Transverse colon (tissue), 4 donors: Measurements from ENCODE around the gene SIGMAR1. TPM values are rescaled to one million over a fixed set of nuclear protein-coding genes. Genes with fewer than 3 reads are reported as not detected.

Source experiments
- DNase-seq: peaks from one replicate; pipeline ENCODE4 v3.0.0-alpha.2; 2019
- H3K27ac ChIP-seq, 4 donors: fragments of 200-600 bp; sonication (generic); 2 replicates each; pipeline ENCODE4 v1.5.1; 2016 to 2018; ENCODE audit warnings: inconsistent platforms in 4 of 4
- H3K27me3 ChIP-seq: fragments of 200-600 bp; sonication (generic); 2 replicates; pipeline ENCODE4 v1.5.1; 2017; ENCODE audit warnings: inconsistent platforms
- H3K36me3 ChIP-seq, 4 donors: fragments of 200-600 bp; sonication (generic); 2 replicates each; pipeline ENCODE4 v1.5.1; 2017 to 2019; ENCODE audit warnings: inconsistent platforms in 4 of 4
- H3K4me1 ChIP-seq, 4 donors: fragments of 200-600 bp; sonication (generic); 2 replicates each; pipeline ENCODE4 v1.5.1; 2017 to 2020; ENCODE audit warnings: inconsistent platforms in 4 of 4
- H3K4me3 ChIP-seq, 4 donors: fragments of 200-600 bp; sonication (generic); 1 replicate in 1 of 4; 2 replicates in 3 of 4; pipeline versions ENCODE4 v1.5.1 to v1.6.1; 2017 to 2019; ENCODE audit warnings: inconsistent platforms in 4 of 4
- H3K9me3 ChIP-seq, 2 donors: fragments of 200-600 bp; sonication (generic); 2 replicates each; pipeline ENCODE4 v1.5.1; 2017 to 2019; ENCODE audit warnings: inconsistent platforms in 2 of 2
- CTCF ChIP-seq, 5 experiments: fragments of 200-600 bp in 3 of 5; fragments of 450-650 bp in 2 of 5; sonication (generic) in 3 of 5; IDR thresholded peaks; 1 replicate in 2 of 5; 2 replicates in 3 of 5; pipeline ENCODE4 v1.5.1; 2016 to 2017; ENCODE audit warnings: antibody characterized with exemption in 5 of 5, inconsistent platforms in 3 of 5, mild to moderate bottlenecking in 2 of 5, moderate library complexity in 1 of 5
- EP300 ChIP-seq: sonication (generic); formaldehyde crosslinking; IDR thresholded peaks from one replicate; pipeline ENCODE4 v1.6.1; 2017; ENCODE audit warnings: antibody characterized with exemption, low read depth
- POLR2A ChIP-seq: fragments of 450-650 bp; IDR thresholded peaks from one replicate; pipeline ENCODE4 v1.6.1; 2016; ENCODE audit warnings: antibody characterized with exemption, mild to moderate bottlenecking, moderate library complexity
- POLR2AphosphoS5 ChIP-seq, 3 donors: sonication (generic); formaldehyde crosslinking; IDR thresholded peaks; one replicate each; pipeline ENCODE4 v1.6.1; 2016; ENCODE audit warnings: antibody characterized with exemption in 3 of 3
- WGBS, 2 donors: methylation state at CpG; one replicate each; pipeline ENCODE4 v1.1.5; 2018; ENCODE audit warnings: low coverage in 1 of 2; 5-methylcytosine and 5-hydroxymethylcytosine counted together
- in situ Hi-C, 4 donors: fragments of 200-750 bp; cut with MboI; loops; one replicate each; pipeline versions ENCODE4 v1.15.0 to v1.15.1; 2017; ENCODE audit warnings: low sequenced_read_pairs in 3 of 4, low pct_ligation_motif_present in 1 of 4, low pct_unique_long_range_greater_than_20kb in 1 of 4
- intact Hi-C: fragments of 100-400 bp; cut with DNase I; formaldehyde crosslinking; loops from one replicate; pipeline ENCODE4 v1.15.1; 2023; ENCODE audit warnings: low total_unique reads
- total RNA-seq, 4 donors: library from RNA; depleted of rRNA; stranded (reverse); fragments of >200 nt; gene quantifications; one replicate each; pipeline ENCODE4 v1.1.0, GENCODE V29; 2016

SIGMAR1 gene
- total RNA-seq, 4 donors from 2014 or later, result 45.6 to 102 (median 62.6) TPM

GRCh38 chr9:34611251-34611810 lies 26.3 kb downstream of the SIGMAR1 start:
- no peaks in the 10 kb centered on the region for H3K9me3 ChIP-seq
- 33 to 44% methylated on average over 1 to 10 of the region's 10 CpGs for WGBS, 2 donors
- TF ChIP-seq CTCF (IDR thresholded peaks at IDR 0.05), result no peak
- no peak for TF ChIP-seq EP300
- no peak for TF ChIP-seq POLR2AphosphoS5 (IDR thresholded peaks at IDR 0.05)
- no peak for TF ChIP-seq POLR2A
- peaks cover 3 to 23% (median 17%) of the 10 kb centered on the region in 4 donors for H3K4me1 ChIP-seq
- H3K27ac ChIP-seq, result peak overlapping the region; percentile 84 to 93 (median 88)
- peak overlapping the region; percentile 44 to 86 (median 61) for H3K4me3 ChIP-seq
- no peaks in the 10 kb centered on the region for H3K36me3 ChIP-seq
- intact Hi-C loops, result no loop called here
- no peak for DNase-seq
- in situ Hi-C loops, result no loop called here
- H3K27me3 ChIP-seq, result no peaks in the 10 kb centered on the region

- Histone ChIP-seq H3K27me3 (no peaks in the 10 kb centered on the region), H3K36me3 (no peaks in the 10 kb centered on the region), H3K27ac (no peak overlapping the region), H3K4me3 (peak overlapping the region in 1 of 4 donors; percentile 86), H3K4me1 (peaks cover 3 to 23% (median 17%) of the 10 kb centered on the region in 4 donors), H3K9me3 (no peaks in the 10 kb centered on the region)
- DNase-seq, result no peak
- no peak for TF ChIP-seq POLR2A
- TF ChIP-seq CTCF (IDR thresholded peaks at IDR 0.05), result no peak
- no peak for TF ChIP-seq POLR2AphosphoS5 (IDR thresholded peaks at IDR 0.05)
- TF ChIP-seq EP300, result no peak
- WGBS, 2 donors, result 97% methylated on average over 19 of the region's 20 CpGs; no CpG with 5 or more reads in 1 of the 2 donors
- in situ Hi-C loops (no loop called here), intact Hi-C loops (no loop called here)
Measured at GRCh38 chr9:34610434-34611206, 27.0 kb downstream of the SIGMAR1 start.

- Histone ChIP-seq H3K36me3 (no peaks in the 10 kb centered on the region), H3K9me3 (no peaks in the 10 kb centered on the region), H3K27ac (no peak overlapping the region), H3K27me3 (no peaks in the 10 kb centered on the region), H3K4me3 (no peak overlapping the region), H3K4me1 (peaks cover under 1 to 16% (median 12%) of the 10 kb centered on the region in 4 donors)
- WGBS, 2 donors, result 34 to 45% methylated on average over 2 of the region's 2 CpGs
- no peak for DNase-seq
- TF ChIP-seq CTCF (IDR thresholded peaks at IDR 0.05), result no peak
- TF ChIP-seq POLR2A, result no peak
- TF ChIP-seq POLR2AphosphoS5 (IDR thresholded peaks at IDR 0.05), result no peak
- TF ChIP-seq EP300, result no peak
- intact Hi-C loops (loop anchor here (10.0 kb wide), 1 partner anchor 203 kb away; no protein-coding TSS in a partner anchor), in situ Hi-C loops (loop anchor here in 2 of 4 donors (10.0 kb wide), 2 partner anchors 63 to 203 kb away; no protein-coding TSS in a partner anchor)
Measured at GRCh38 chr9:34607331-34607730, 30.3 kb downstream of the SIGMAR1 start.

GRCh38 chr9:34606905-34607304 lies 30.7 kb downstream of the SIGMAR1 start:
- Histone ChIP-seq H3K9me3 (no peaks in the 10 kb centered on the region), H3K36me3 (no peaks in the 10 kb centered on the region), H3K4me3 (no peak overlapping the region), H3K27ac (no peak overlapping the region), H3K4me1 (peaks cover 0 to 13% (median 9%) of the 10 kb centered on the region in 4 donors), H3K27me3 (no peaks in the 10 kb centered on the region)
- TF ChIP-seq CTCF (IDR thresholded peaks at IDR 0.05) (no peak), POLR2AphosphoS5 (IDR thresholded peaks at IDR 0.05) (peak in 1 of 3 donors; percentile 15)
- 62 to 66% methylated on average over 2 to 3 of the region's 3 CpGs for WGBS, 2 donors
- in situ Hi-C loops (loop anchor here in 2 of 4 donors (10.0 kb wide), 2 partner anchors 62 to 202 kb away; no protein-coding TSS in a partner anchor), intact Hi-C loops (loop anchor here (10.0 kb wide), 1 partner anchor 202 kb away; no protein-coding TSS in a partner anchor)
- DNase-seq, result no peak
